OCI-LY3 (cell line): ENCODE measurements around the gene RAB27A.
"Not testable (repeated sequence)": the region's sequence is repeated elsewhere in the genome, so short reads cannot be mapped to it uniquely, and the experiment has no call there.

Source experiments
- H2AFZ ChIP-seq: fragments of 200-600, 300-600 bp; shearing (Covaris generic); 2 replicates; pipeline ENCODE4 v1.6.0; 2014; ENCODE audit warnings: antibody characterized with exemption, low read depth, low read length
- H3K27ac ChIP-seq: fragments of 200-600, 300-600 bp; sonication (generic); 2 replicates; pipeline ENCODE4 v1.5.1; 2014; ENCODE audit warnings: mild to moderate bottlenecking, low read length, moderate library complexity, mixed read lengths
- H3K27me3 ChIP-seq: fragments of 200-600, 300-600 bp; sonication (generic); 2 replicates; pipeline ENCODE4 v1.6.1; 2014; ENCODE audit warnings: low read depth, low read length, mixed read lengths
- H3K36me3 ChIP-seq: fragments of 200-600, 300-600 bp; sonication (generic); replicated peaks from 2 replicates; pipeline ENCODE3; 2014; ENCODE audit warnings: low read depth, low read length, mixed read lengths
- H3K4me1 ChIP-seq: fragments of 300-600, 200-600 bp; sonication (generic); 2 replicates; pipeline ENCODE4 v1.6.1; 2014; ENCODE audit warnings: low read length, mixed read lengths
- H3K4me2 ChIP-seq: fragments of 200-600, 300-600 bp; sonication (generic); 2 replicates; pipeline ENCODE4 v1.6.1; 2014; ENCODE audit warnings: low read length, mixed read lengths
- H3K4me3 ChIP-seq: fragments of 300-600, 200-600 bp; sonication (generic); 2 replicates; pipeline ENCODE4 v1.5.1; 2014; ENCODE audit warnings: antibody characterized with exemption, mild to moderate bottlenecking, low read length, moderate library complexity
- H3K79me2 ChIP-seq: fragments of 300-600, 200-600 bp; shearing (Covaris generic); 2 replicates; pipeline ENCODE4 v1.6.1; 2014; ENCODE audit warnings: mild to moderate bottlenecking, low read length, mixed read lengths
- H3K9ac ChIP-seq: fragments of 300-600, 200-600 bp; shearing (Covaris generic); 2 replicates; pipeline ENCODE4 v1.6.0; 2014; ENCODE audit warnings: mild to moderate bottlenecking, low read length, moderate library complexity
- H3K9me3 ChIP-seq: fragments of 200-600, 300-600 bp; shearing (Covaris generic); 2 replicates; pipeline ENCODE4 v1.6.1; 2014; ENCODE audit warnings: low read length, mixed read lengths; ENCODE audit not compliant: insufficient read depth
- H4K20me1 ChIP-seq: fragments of 200-600, 300-600 bp; sonication (generic); 2 replicates; pipeline ENCODE4 v1.6.1; 2016; ENCODE audit warnings: low read length, mixed read lengths; ENCODE audit not compliant: insufficient read depth
- EZH2phosphoT487 ChIP-seq: fragments of 200-600 bp; shearing (Covaris generic); IDR thresholded peaks from 2 replicates; pipeline ENCODE4 v1.6.1; 2018; ENCODE audit warnings: antibody characterized with exemption, mixed run types, low read depth
- TF ChIP-seq, protein P1 (sequence below): fragments of 200-600, 300-600 bp; sonication (generic); IDR thresholded peaks from 2 replicates; pipeline ENCODE4 v1.5.1; 2014; ENCODE audit warnings: antibody characterized with exemption, low read length, low read depth

The RAB27A gene

DNA sequence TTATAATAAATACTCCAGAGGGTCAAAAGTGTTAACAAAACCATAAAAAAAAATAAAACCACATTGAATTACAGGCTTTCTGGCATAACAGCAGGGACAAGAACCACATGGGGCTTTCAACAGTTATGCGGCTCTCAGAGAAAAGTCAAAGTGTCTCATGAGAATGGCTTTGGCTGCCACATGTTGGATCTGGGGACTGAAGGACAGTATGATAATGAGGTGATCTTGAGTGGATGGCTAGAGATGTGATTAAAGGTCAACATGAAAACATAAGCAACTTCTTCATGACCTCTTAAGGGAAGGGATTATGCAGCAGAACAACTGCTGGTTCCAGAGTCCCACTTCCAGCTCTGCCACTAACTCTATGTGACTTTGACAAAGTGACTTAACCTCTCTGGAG lies 5.2 kb downstream of the RAB27A start:
- no peak overlapping the region for H3K4me2 ChIP-seq

DNA sequence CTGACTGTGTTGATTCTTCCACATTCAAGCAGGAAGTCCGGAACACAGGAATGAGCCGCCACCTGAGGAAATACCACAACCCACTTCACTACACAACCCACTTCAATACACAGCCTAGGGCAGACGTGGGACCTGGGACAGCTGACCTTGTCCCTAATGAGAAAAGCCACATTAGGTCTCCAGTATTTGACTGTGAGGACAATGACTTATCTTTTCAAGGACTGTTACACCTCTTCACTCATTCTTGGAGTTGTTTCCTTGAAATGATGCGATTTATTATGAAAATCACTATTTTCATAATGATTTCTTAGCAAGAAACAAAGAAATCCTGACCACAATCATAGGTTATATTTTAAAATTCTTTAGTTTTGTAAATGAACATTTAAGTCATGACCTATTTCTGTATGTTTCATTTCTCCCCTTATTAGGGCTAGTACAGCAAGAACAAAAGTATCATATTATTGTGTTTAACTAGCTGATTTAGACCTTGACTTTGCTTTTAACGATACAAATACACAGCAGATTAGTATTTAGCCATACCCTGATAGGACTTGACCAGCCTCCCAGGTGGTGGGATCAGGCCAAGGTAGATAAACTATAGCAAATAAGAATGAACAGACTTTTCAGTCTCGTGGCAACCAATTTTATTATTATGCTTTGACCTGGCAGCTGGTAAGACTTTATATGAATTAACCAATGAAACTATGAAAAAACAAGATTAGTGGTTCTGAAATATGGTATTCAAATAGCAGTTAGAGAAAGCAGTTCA lies 6.0 kb downstream of the RAB27A start:
- H3K9me3 ChIP-seq = no peaks in the 10 kb centered on the region
- H3K4me2 ChIP-seq = no peak overlapping the region
- no peaks in the 10 kb centered on the region for H3K79me2 ChIP-seq
- no peaks in the 10 kb centered on the region for H3K36me3 ChIP-seq
- H3K4me3 ChIP-seq = no peak overlapping the region
- H3K4me1 ChIP-seq = no peaks in the 10 kb centered on the region; the same call in 1 of the 2 replicates
- H3K27ac ChIP-seq = no peak overlapping the region
- H3K9ac ChIP-seq = no peak overlapping the region
- no peaks in the 10 kb centered on the region for H4K20me1 ChIP-seq
- H2AFZ ChIP-seq = no peak overlapping the region
- H3K27me3 ChIP-seq = no peaks in the 10 kb centered on the region
- TF ChIP-seq EZH2phosphoT487 = no peak
- TF ChIP-seq, protein P1, sequence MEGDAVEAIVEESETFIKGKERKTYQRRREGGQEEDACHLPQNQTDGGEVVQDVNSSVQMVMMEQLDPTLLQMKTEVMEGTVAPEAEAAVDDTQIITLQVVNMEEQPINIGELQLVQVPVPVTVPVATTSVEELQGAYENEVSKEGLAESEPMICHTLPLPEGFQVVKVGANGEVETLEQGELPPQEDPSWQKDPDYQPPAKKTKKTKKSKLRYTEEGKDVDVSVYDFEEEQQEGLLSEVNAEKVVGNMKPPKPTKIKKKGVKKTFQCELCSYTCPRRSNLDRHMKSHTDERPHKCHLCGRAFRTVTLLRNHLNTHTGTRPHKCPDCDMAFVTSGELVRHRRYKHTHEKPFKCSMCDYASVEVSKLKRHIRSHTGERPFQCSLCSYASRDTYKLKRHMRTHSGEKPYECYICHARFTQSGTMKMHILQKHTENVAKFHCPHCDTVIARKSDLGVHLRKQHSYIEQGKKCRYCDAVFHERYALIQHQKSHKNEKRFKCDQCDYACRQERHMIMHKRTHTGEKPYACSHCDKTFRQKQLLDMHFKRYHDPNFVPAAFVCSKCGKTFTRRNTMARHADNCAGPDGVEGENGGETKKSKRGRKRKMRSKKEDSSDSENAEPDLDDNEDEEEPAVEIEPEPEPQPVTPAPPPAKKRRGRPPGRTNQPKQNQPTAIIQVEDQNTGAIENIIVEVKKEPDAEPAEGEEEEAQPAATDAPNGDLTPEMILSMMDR = no peak

More for the DNA sequence above, 5.2 kb downstream of the RAB27A start:
- no peak overlapping the region for H3K9ac ChIP-seq
- peaks cover 5% of the 10 kb centered on the region for H3K4me1 ChIP-seq
- no peak overlapping the region for H3K4me3 ChIP-seq
- no peaks in the 10 kb centered on the region for H3K9me3 ChIP-seq
- no peaks in the 10 kb centered on the region for H4K20me1 ChIP-seq
- TF ChIP-seq, protein P1 = no peak
- TF ChIP-seq EZH2phosphoT487 = no peak
- no peaks in the 10 kb centered on the region for H3K27me3 ChIP-seq
- H3K36me3 ChIP-seq = no peaks in the 10 kb centered on the region
- no peak overlapping the region for H3K27ac ChIP-seq
- H3K79me2 ChIP-seq = no peaks in the 10 kb centered on the region
- H2AFZ ChIP-seq = no peak overlapping the region

DNA sequence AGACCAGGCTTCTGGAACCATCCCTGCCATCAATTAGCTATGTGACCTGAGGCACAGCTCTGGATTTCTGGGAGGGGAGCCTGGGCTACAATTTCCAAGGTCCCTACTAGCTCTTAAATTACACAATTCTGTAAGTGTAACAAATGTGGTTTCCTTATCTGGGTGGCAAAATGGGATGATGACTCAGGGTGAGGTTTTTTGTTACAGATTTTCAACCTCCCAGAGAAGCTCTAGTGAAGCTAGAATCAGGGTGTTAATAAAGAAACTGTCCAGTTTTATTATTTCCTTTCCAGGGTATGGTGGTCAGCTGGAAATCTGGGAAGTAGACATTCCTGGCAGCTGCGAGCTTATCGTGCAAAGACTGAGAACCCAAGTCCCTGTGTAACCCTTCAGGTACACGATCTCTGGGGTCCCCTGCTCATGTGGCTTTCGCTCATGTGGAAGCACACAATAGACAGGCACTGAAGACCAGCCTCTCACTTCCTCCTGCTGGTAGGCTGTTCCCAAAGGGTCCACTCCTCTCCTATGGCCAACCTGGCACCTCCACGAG lies 7.3 kb downstream of the RAB27A start:
- H3K27ac ChIP-seq = no peak overlapping the region
- H3K79me2 ChIP-seq = no peaks in the 10 kb centered on the region
- no peaks in the 10 kb centered on the region for H3K27me3 ChIP-seq
- H3K36me3 ChIP-seq = no peaks in the 10 kb centered on the region
- no peak overlapping the region for H3K4me2 ChIP-seq
- H2AFZ ChIP-seq = no peak overlapping the region
- TF ChIP-seq, protein P1 = no peak
- no peak for TF ChIP-seq EZH2phosphoT487
- no peaks in the 10 kb centered on the region for H4K20me1 ChIP-seq
- no peaks in the 10 kb centered on the region for H3K9me3 ChIP-seq
- H3K9ac ChIP-seq = no peak overlapping the region
- H3K4me1 ChIP-seq = no peaks in the 10 kb centered on the region; the same call in 1 of the 2 replicates
- H3K4me3 ChIP-seq = no peak overlapping the region

DNA sequence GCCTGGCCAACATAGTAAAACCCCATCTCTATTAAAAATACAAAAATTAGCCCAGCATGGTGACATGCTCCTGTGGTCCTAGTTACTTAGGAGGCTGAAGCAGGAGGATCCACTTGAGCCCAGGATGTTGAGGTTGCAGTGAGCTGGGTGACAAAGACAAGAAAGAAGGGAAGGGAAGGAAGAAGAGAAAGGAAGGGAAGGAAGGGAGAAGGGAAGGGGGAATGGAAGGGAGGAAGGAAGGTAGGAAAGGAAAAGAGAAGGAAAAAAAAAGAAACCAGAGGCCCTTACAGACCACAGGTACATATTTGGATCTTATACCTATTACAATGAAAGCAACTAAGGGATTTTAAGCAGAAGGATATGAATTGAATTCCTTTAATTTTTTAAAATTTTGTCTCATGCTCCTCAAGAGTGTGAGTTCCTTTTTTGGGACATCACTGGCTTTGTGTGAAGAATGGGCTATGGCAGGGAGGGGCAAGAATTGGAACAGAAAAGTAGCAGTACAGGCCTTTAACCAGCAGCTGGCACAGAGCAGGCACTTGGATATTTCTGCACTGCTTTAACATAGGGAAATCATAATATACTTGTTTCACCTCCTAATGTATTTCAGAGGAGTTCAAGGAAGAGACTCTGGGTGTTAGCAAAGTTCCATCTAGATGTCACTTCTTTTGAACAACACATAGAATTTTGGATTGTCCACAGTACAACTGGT lies 7.9 kb downstream of the RAB27A start:
- H3K79me2 ChIP-seq = no peaks in the 10 kb centered on the region
- H3K4me1 ChIP-seq = peaks cover 2% of the 10 kb centered on the region
- H3K4me3 ChIP-seq = no peak overlapping the region

DNA sequence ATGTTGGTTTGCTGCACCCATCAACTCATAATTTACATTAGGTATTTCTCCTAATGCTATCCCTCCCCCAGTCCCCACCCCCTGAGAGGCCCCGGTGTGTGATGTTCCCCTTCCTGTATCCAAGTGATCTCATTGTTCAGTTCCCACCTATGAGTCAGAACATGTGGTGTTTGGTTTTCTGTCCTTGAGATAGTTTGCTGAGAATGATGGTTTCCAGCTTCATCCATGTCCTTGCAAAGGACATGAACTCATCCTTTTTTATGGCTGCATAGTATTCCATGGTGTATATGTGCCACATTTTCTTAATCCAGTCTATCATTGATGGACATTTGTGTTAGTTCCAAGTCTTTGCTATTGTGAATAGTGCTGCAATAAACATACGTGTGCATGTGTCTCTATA lies 9.0 kb downstream of the RAB27A start:
- not testable (repeated sequence) for H3K4me2 ChIP-seq, H3K9me3 ChIP-seq, H3K9ac ChIP-seq, H4K20me1 ChIP-seq, H3K79me2 ChIP-seq, H3K27me3 ChIP-seq, H3K4me3 ChIP-seq, H2AFZ ChIP-seq, H3K27ac ChIP-seq, H3K4me1 ChIP-seq, H3K36me3 ChIP-seq

More for the DNA sequence above, 7.9 kb downstream of the RAB27A start:
- no peaks in the 10 kb centered on the region for H3K9me3 ChIP-seq
- no peak overlapping the region for H3K9ac ChIP-seq
- H3K36me3 ChIP-seq = no peaks in the 10 kb centered on the region
- H3K4me2 ChIP-seq = no peak overlapping the region
- no peaks in the 10 kb centered on the region for H3K27me3 ChIP-seq
- H4K20me1 ChIP-seq = no peaks in the 10 kb centered on the region
- no peak overlapping the region for H3K27ac ChIP-seq
- H2AFZ ChIP-seq = no peak overlapping the region
- TF ChIP-seq, protein P1 = no peak
- no peak for TF ChIP-seq EZH2phosphoT487
